ENCODE results near the gene ZNF136.

Gene ZNF136

GRCh38 chr19:12162882-12163806 is at the start of gene ZNF136:
Gene ZNF136 (plus strand): TSS chr19:12163096. CDS start chr19:12163204, 108 bp downstream.
- DNase-seq (ENCODE audit: low read depth) = peak; percentile 96

GRCh38 chr19:12113121-12113520 is 49.8 kb upstream of the ZNF136 start:
- DNase-seq (ENCODE audit: low read depth) = no peak

- DNase-seq (ENCODE audit: low read depth) = no peak
Observed at GRCh38 chr19:12117201-12117970, 45.5 kb upstream of the ZNF136 start.

DNA sequence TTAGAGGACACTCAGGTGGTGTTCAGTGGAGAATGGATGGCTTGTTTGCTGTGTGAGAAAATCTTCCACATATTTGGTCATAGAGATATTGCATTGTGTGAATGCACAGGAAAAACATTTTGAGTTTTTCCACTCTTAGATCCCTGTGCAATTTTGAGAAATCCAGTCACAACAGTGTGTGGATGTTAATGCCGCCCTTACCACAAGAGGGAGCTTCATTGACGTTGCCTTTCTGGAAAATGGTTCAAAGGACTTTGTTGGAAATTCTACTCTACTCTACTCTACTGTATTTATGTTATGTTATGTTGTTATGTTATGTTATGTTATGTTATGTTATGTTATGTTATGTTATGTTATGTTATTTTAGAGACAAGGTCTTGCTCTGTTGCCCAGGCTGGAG is 36.2 kb upstream of the ZNF136 start:
- peak; percentile 23 for DNase-seq (ENCODE audit: low read depth)

- DNase-seq (ENCODE audit: low read depth) = peak; percentile 18
Observed at GRCh38 chr19:12133069-12133468, 29.8 kb upstream of the ZNF136 start.

- DNase-seq (ENCODE audit: low read depth) = no peak
Observed at GRCh38 chr19:12137221-12137940, 25.5 kb upstream of the ZNF136 start.

DNA sequence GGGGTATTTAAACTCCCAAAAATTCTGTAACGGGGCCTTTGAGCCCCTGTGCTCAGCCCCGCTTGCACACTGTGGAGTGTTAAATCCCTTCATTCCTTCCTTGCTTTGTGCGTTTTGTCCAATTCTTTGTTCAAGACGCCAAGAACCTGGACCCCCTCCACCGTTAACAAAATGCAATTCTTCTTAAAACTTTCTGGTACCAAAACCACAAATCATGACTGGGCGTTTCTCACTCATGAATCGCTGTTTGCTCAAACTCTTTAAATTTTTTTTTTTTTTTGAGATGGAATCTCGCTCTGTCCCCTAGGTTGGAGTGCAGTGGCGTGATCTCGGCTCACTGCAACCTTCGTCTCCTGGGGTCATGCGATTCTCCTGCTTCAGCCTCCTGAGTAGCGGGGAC is 23.6 kb upstream of the ZNF136 start:
- peak; percentile 18 for DNase-seq (ENCODE audit: low read depth)

GRCh38 chr19:12139885-12140544 is 22.9 kb upstream of the ZNF136 start, which contains the start of gene ZNF20:
Gene ZNF20 (minus strand): TSS chr19:12140350. CDS start chr19:12140182, 168 bp downstream.
- DNase-seq (ENCODE audit: low read depth) = peak; percentile 95

DNA sequence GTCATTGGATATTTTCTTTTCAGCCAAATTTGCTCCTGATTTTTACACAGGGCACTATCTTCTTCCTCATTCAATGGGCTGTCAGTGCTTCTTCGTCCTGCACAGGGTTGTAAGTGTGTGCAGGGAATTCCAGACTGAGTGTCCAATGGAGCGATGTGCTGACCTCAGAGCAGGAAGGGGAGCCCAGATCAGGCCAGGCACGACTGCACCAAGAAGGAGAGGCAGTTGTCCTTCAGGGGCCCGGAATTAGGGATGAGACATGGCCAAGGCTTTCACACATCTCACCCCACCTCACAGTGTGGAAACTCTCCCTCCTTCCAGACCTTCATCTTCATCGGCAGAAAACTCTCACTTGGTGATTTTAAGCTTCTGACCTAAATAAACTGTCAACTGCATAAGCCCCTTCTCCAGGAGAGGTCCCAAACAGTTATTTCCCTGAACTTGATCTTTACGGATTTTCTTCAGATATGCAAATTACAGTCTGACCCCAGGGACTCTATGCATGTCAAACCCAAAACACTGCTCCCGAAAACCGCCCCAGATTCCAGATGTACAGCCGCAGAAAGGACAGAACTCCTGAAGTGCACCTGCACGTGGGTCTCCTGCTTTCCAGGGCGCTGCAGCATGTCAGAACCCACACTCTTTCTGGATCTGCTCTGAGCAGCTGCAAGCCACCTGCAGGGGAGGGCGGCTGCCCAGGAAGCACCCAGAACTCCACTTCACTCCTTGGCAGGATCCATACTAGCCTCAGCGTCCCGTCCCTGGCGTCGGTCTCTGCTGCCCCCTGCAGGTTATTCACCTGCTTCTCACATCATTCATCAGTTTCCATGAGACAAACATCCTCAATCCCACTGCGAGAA is 22.1 kb upstream of the ZNF136 start:
- DNase-seq (ENCODE audit: low read depth) = peak; percentile 81

DNA sequence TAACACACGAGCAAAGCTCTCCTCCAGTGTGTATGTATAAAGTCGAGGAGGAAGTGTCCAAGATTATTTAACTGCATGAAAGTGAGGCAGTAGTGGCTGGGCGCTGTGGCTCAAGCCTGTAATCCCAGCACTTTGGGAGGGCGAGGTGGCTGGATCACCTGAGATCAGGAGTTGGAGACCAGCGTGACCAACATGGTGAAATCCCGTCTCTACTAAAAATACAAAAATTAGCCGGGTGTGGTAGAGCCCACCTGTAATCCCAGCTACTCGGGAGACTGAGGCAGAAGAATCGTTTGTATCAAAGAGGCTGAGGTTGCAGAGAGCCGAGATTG is 21.5 kb upstream of the ZNF136 start:
- DNase-seq (ENCODE audit: low read depth) = no peak

DNA sequence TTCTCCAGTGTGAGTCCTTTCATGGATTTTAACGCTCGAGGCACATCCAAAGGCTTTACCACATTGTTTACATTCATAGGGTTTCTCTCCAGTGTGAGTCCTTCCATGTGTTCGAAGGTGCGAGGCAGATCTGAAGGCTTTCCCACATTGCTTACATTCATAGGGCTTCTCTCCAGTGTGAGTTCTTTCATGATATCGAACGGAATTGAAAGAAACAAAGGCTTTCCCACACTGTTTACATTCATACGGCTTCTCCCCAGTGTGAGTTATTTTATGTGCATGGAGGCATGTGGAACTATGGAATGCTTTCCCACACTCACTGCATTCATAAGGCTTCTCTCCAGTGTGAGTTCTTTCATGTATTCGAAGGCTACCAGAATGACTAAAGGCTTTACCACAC is 17.5 kb upstream of the ZNF136 start:
- DNase-seq (ENCODE audit: low read depth) = no peak

GRCh38 chr19:12155324-12155860 is 7.5 kb upstream of the ZNF136 start:
- DNase-seq (ENCODE audit: low read depth) = peak; percentile 11

DNA sequence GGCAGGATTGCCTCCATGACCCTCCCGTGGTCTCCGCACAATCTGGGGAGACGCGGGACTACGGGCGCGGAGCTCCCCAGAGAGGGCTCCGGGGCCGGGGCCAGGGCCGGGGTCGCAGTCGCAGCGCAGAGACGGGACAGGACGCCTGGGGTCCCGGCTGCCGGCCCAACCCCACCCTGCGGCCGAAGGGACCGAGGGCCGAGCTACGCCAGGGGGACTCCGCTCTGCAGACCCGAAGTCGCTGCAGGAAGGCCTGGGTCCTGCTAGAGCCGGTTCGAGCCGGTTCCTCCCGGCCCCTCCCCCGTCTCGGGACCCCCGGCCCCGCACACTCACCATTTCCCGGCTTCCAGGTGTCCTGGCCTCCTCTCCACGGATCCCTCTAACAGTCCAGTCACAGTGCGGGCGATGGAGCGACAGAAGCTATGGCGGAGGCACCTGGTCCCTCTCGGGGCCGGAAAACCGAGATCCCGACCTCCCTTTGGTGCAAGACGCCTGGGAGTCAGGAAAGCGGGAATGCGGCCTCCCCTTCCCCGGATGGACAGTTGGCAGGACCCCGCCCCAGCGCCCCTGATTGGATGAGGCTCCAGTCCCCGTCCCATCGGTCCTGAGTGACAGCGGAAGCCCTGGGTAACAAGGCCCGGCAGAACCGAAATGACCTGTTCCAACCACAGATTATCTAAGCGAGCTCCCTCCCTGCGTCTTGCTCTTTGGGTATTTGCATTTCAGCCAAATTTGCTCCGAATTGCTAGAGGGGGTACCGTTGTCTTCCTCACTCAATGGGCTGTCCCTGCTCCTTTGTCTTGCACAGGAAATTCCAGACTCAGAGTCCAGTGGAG is 6.5 kb upstream of the ZNF136 start, which contains the start of gene ZNF625:
TSS of gene ZNF625 (minus strand) at position 512 of the 836 bp plus-strand sequence. CDS start at position 336, 176 bp downstream.
- DNase-seq (ENCODE audit: low read depth) = peak; percentile 74

DNA sequence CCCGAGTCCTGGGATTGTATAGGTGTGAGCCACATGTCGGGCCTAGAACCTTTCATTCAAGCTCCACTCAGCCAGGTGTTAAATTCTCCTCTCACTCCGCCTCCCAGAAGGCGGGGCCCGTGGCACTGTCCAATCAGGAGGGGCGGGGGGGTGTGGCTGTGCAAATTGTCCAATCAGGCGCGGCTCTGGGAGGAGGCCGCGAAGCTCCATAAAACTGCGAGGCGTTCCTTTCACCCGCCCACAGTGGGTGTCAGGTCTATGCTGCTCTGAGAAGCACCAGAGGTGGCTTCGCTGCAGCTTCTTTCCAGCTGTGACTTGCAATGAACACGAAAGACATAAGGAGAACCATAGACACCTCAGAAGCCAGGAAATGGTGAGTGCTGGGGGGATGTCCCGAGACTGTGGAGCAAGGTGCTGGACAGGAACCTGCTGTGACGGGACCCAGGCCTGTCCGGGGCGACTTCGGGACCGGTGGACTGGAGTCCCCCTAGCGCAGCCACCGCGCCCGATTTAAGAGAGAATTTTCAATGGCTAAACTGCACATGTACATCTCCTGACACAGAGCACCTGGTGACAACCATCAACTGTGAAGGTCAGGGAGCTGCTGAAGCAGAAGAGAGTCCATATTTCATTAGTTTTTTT is 3.0 kb upstream of the ZNF136 start:
- no peak for DNase-seq (ENCODE audit: low read depth)

DNA sequence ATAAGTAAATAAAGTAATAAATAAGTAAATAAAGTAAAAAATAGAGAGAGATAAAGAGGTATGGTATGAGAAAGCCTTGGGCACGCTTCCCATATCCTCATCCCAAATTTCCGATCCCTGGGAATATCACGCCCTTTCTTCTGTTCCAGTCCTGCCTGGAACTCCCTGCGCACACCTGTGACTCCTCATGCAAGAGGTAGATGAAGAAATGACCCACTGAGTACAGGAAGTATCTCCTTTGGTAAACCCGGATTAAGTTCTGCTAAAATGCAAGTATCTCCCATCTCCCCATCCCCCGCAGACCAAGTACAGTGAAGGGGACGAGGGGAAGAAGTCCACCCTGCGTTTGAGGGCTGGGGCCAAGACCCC is 399 bp upstream of the ZNF136 start:
- no peak for DNase-seq (ENCODE audit: low read depth)

GRCh38 chr19:12163826-12164225 is 930 bp downstream of the ZNF136 start:
- DNase-seq (ENCODE audit: low read depth) = peak; percentile 59

GRCh38 chr19:12166626-12167025 is 3.7 kb downstream of the ZNF136 start:
- DNase-seq (ENCODE audit: low read depth) = peak; percentile 48

GRCh38 chr19:12180377-12180776 is 17.5 kb downstream of the ZNF136 start:
- DNase-seq (ENCODE audit: low read depth) = no peak

GRCh38 chr19:12187625-12188024 is 24.7 kb downstream of the ZNF136 start:
- DNase-seq (ENCODE audit: low read depth) = no peak
